ENCODE data around the gene WASF3. TPM values are rescaled to one million over a fixed set of nuclear protein-coding genes. Genes with fewer than 3 reads are reported as not detected.

The WASF3 gene
- total and polyA plus RNA-seq, 2 of the 13 experiments (the other 11 are each of a cell fraction or from before 2014, with no cell fraction given): 10.4 to 17.2 TPM

- ChIA-PET POLR2A (no interaction called here), CTCF (ENCODE audit: low intra/inter-chr PET ratio, low total read pairs) (no interaction called here)
- Histone ChIP-seq H3K27me3 (ENCODE audit: control insufficient read depth in 1 of 2, insufficient read depth in 2 of 2, low read length in 2 of 2) (no peaks in the 10 kb centered on the region), H3K4me3 (replicated peaks in 1 of 3; ENCODE audit: insufficient read depth in 1 of 3, low read depth in 2 of 3, low read length in 3 of 3) (no peak overlapping the region), H3K36me3 (replicated peaks in 1 of 2; ENCODE audit: control insufficient read depth in 1 of 2, insufficient read depth in 2 of 2, low read length in 2 of 2) (no peaks in the 10 kb centered on the region), H3K9me3 (ENCODE audit: low read length) (no peaks in the 10 kb centered on the region), H4K20me1 (ENCODE audit: insufficient read depth, low read length) (no peaks in the 10 kb centered on the region), H3K27ac (ENCODE audit: extremely low read length, insufficient read depth, low read length) (no peak overlapping the region), H3K9ac (ENCODE audit: insufficient read depth, low read depth, low read length) (no peak overlapping the region), H2AFZ (ENCODE audit: low read length) (no peak overlapping the region), H3K79me2 (ENCODE audit: insufficient read depth, low read length) (peaks cover 76% of the 10 kb centered on the region), H3K4me2 (ENCODE audit: low read depth, low read length) (no peak overlapping the region), H3K4me1 (ENCODE audit: insufficient read depth, low read length) (peaks cover 15% of the 10 kb centered on the region)
- 43% methylated on average over 3 of the region's 3 CpGs for WGBS (ENCODE audit: low lambda C conversion rate)
- DNase-seq (ENCODE audit: low spot score): no peak
- in situ Hi-C loops (cut with HindIII; ENCODE audit: extremely low pct_ligation_motif_present, low pct_unique_long_range_greater_than_20kb) (no loop called here), intact Hi-C loops (cut with micrococcal nuclease; ENCODE audit: unreplicated experiment) (no loop called here)
- no peak for FAIRE-seq
- no peak for ATAC-seq
- BruUV-seq (replicated peaks): no TSS peak
- TF ChIP-seq PRDM4 (CRISPR knock-in tag; IDR thresholded peaks at IDR 0.05; ENCODE audit: borderline replicate concordance): no peak
- TF ChIP-seq ZBTB33 (CRISPR knock-in tag; IDR thresholded peaks at IDR 0.05): no peak
- TF ChIP-seq SALL2 (CRISPR knock-in tag; IDR thresholded peaks at IDR 0.05): no peak
- no peak for TF ChIP-seq ETV6 (CRISPR knock-in tag; conservative IDR thresholded peaks at IDR 0.05)
- TF ChIP-seq U2AF1 (optimal IDR thresholded peaks at IDR 0.05; ENCODE audit: low read depth, low read length): no peak
- TF ChIP-seq MED8 (CRISPR knock-in tag; IDR thresholded peaks at IDR 0.05; ENCODE audit: insufficient replicate concordance): no peak
- no peak for TF ChIP-seq KLF13 (CRISPR knock-in tag; IDR thresholded peaks at IDR 0.05)
- TF ChIP-seq ISL2 (CRISPR knock-in tag; IDR thresholded peaks at IDR 0.05): no peak
- TF ChIP-seq CBX2 (IDR thresholded peaks at IDR 0.05; ENCODE audit: low read depth, low read length): no peak
- TF ChIP-seq CBX2 (CRISPR knock-in tag; IDR thresholded peaks at IDR 0.05; ENCODE audit: low read depth): no peak
- TF ChIP-seq TBL1XR1 (IDR thresholded peaks at IDR 0.05; ENCODE audit: borderline replicate concordance, low read length, partially characterized antibody): no peak
- no peak for TF ChIP-seq ZNF879 (CRISPR knock-in tag; IDR thresholded peaks at IDR 0.05)
- TF ChIP-seq ZNF746 (CRISPR knock-in tag; IDR thresholded peaks at IDR 0.05): no peak
- TF ChIP-seq RNF219 (CRISPR knock-in tag; IDR thresholded peaks at IDR 0.05): no peak
- TF ChIP-seq ZBTB38 (CRISPR knock-in tag; IDR thresholded peaks at IDR 0.05): no peak
- TF ChIP-seq ZXDC (CRISPR knock-in tag; IDR thresholded peaks at IDR 0.05): no peak
- TF ChIP-seq SCMH1 (CRISPR knock-in tag; IDR thresholded peaks at IDR 0.05; ENCODE audit: borderline replicate concordance): no peak
Measured at GRCh38 chr13:26571518-26571917, 14.0 kb downstream of the WASF3 start.

Data from HepG2 (cell line).